Chondrocyte (in vitro differentiated cells): ENCODE measurements around the gene NBAS. TPM values are rescaled to one million over a fixed set of nuclear protein-coding genes. Genes with fewer than 3 reads are reported as not detected.

Source experiments
- DNase-seq: peaks from one replicate; pipeline ENCODE4 v3.0.0; 2021; ENCODE audit warnings: mixed read lengths, low spot score
- H3K27ac Mint-ChIP-seq: one replicate; pipeline ENCODE4 v1.8.0; 2021; ENCODE audit warnings: mild to moderate bottlenecking, moderate library complexity, mixed read lengths; ENCODE audit not compliant: unreplicated experiment
- H3K27me3 Mint-ChIP-seq: 2 replicates; pipeline ENCODE4 v1.8.0; 2021; ENCODE audit warnings: low read depth, mixed read lengths
- H3K36me3 Mint-ChIP-seq: 2 replicates; pipeline ENCODE4 v1.8.0; 2021; ENCODE audit warnings: low read depth, mixed read lengths
- H3K4me1 Mint-ChIP-seq: 2 replicates; pipeline ENCODE4 v1.8.0; 2021; ENCODE audit warnings: low read depth, mild to moderate bottlenecking, mixed read lengths
- H3K4me3 Mint-ChIP-seq: one replicate; pipeline ENCODE4 v1.8.0; 2021; ENCODE audit warnings: mild to moderate bottlenecking, moderate library complexity, mixed read lengths; ENCODE audit not compliant: unreplicated experiment
- H3K9me3 Mint-ChIP-seq: 2 replicates; pipeline ENCODE4 v1.8.0; 2021; ENCODE audit warnings: low read depth, mixed read lengths
- CTCF ChIP-seq: fragments of 200-600 bp; sonication (generic); IDR thresholded peaks from 2 replicates; pipeline ENCODE4 v1.5.0; 2021; ENCODE audit warnings: antibody characterized with exemption, mild to moderate bottlenecking, moderate library complexity
- total RNA-seq: library from RNA; stranded (reverse); gene quantifications from 3 replicates; pipeline ENCODE4 v1.2.1, GENCODE V29; 2021

The NBAS gene
- total RNA-seq, 1 donor from 2014 or later: 47.6 TPM

- Mint-ChIP-seq H3K27ac (no peak overlapping the region), H3K4me1 (peaks cover 5% of the 10 kb centered on the region)
Observed at GRCh38 chr2:15369129-15369528, 192.0 kb downstream of the NBAS start.

GRCh38 chr2:15367715-15368114 is 193.4 kb downstream of the NBAS start:
- TF ChIP-seq CTCF: no peak
- Mint-ChIP-seq H3K27me3 (no peaks in the 10 kb centered on the region), H3K9me3 (no peaks in the 10 kb centered on the region), H3K27ac (no peak overlapping the region), H3K4me3 (no peak overlapping the region), H3K4me1 (peaks cover 5% of the 10 kb centered on the region), H3K36me3 (peaks cover 10% of the 10 kb centered on the region)
- no peak for DNase-seq

More at GRCh38 chr2:15369129-15369528, 192.0 kb downstream of the NBAS start:
- Mint-ChIP-seq H3K9me3 (no peaks in the 10 kb centered on the region), H3K4me3 (no peak overlapping the region), H3K36me3 (peaks cover 14% of the 10 kb centered on the region), H3K27me3 (no peaks in the 10 kb centered on the region)
- no peak for TF ChIP-seq CTCF
- no peak for DNase-seq

- no peak for DNase-seq
- H3K4me3 Mint-ChIP-seq: no peak overlapping the region
Observed at GRCh38 chr2:15367205-15367604, 193.9 kb downstream of the NBAS start.

GRCh38 chr2:15365411-15365810 is 195.7 kb downstream of the NBAS start:
- H3K27me3 Mint-ChIP-seq: no peaks in the 10 kb centered on the region
- H3K27ac Mint-ChIP-seq: no peak overlapping the region
- H3K9me3 Mint-ChIP-seq: no peaks in the 10 kb centered on the region
- DNase-seq: no peak
- no peak for TF ChIP-seq CTCF
- H3K36me3 Mint-ChIP-seq: peaks cover 3% of the 10 kb centered on the region
- H3K4me1 Mint-ChIP-seq: peaks cover 7% of the 10 kb centered on the region
- no peak overlapping the region for H3K4me3 Mint-ChIP-seq

More at GRCh38 chr2:15367205-15367604, 193.9 kb downstream of the NBAS start:
- H3K9me3 Mint-ChIP-seq: no peaks in the 10 kb centered on the region
- TF ChIP-seq CTCF: no peak
- H3K4me1 Mint-ChIP-seq: peaks cover 5% of the 10 kb centered on the region
- H3K27me3 Mint-ChIP-seq: no peaks in the 10 kb centered on the region
- H3K36me3 Mint-ChIP-seq: peaks cover 10% of the 10 kb centered on the region
- no peak overlapping the region for H3K27ac Mint-ChIP-seq

GRCh38 chr2:15364561-15364960 is 196.6 kb downstream of the NBAS start:
- Mint-ChIP-seq H3K36me3 (peaks cover 3% of the 10 kb centered on the region), H3K9me3 (no peaks in the 10 kb centered on the region), H3K4me1 (peaks cover 15% of the 10 kb centered on the region), H3K4me3 (no peak overlapping the region), H3K27me3 (no peaks in the 10 kb centered on the region), H3K27ac (no peak overlapping the region)
- no peak for DNase-seq
- no peak for TF ChIP-seq CTCF
